HG02798 (cell line): ENCODE data around the gene CEP97.
"Not testable (repeated sequence)": the region's sequence is repeated elsewhere in the genome, so short reads cannot be mapped to it uniquely, and the experiment has no call there.

ENCODE experiments used
- ATAC-seq: cut with Tn5 transposase; IDR thresholded peaks from one replicate; pipeline ENCODE4 v1.9.1; 2021; ENCODE audit warnings: mild to moderate bottlenecking; ENCODE audit not compliant: unreplicated experiment, poor library complexity

The CEP97 gene

GRCh38 chr3:101758224-101758623 is 33.8 kb downstream of the CEP97 start:
- ATAC-seq = no peak

GRCh38 chr3:101762041-101762646 is 37.7 kb downstream of the CEP97 start:
- ATAC-seq = no peak

DNA sequence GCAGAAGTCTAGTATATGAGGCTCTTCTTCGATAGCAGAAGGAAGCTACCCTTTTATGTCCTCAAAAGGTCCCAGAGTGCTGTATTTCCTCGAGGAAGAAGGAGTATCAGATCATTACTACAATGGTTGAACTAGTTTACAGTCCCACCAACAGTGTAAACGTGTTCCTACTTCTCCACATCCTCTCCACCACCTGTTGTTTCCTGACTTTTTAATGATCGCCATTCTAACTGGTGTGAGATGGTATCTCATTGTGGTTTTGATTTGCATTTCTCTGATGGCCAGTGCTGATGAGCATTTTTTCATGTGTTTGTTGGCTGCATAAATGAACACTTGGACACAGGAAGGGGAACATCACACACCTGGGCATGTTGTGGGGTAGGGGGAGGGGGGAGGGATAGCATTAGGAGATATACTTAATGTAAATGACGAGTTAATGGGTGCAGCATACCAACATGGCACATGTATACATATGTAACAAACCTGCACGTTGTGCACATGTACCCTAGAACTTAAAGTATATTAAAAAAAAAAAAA is 53.4 kb downstream of the CEP97 start:
- not testable (repeated sequence) for ATAC-seq

DNA sequence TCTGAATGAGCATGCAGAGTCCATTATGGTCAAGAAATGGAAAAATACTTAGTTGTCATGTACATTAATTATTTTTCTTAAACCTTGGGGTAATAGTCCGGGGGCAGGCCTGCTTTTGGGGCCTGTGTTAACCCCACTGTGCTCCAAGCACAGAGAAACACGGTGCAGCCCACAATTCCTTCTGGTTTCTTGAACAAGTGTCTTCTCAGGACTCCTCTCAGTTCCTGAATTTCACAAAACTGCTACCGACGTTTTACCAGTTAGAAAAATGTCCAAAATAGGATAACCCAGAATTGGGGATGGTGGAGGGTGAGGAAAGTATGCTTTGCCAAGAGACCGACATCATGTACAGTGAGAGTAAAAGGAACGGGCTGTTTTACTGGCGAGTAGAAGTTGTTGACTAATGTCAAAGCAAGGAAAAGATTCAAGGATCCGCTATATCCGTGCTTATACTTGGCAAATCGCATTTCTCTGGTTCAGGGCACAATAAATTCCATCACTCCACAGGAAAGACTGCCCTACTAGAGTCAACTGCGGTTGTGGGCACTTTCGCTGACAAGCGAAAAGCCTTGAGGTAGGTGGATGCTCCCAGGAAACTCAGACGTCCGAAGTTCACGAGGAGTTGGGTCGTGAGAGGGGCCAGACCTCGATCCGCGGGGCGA is 54.1 kb downstream of the CEP97 start:
- ATAC-seq = no peak

- peak; percentile 97 for ATAC-seq
Measured at GRCh38 chr3:101779047-101779821, 54.8 kb downstream of the CEP97 start, which contains the start of gene NXPE3. TSS of gene NXPE3 (plus strand) at chr3:101779211. CDS start at chr3:101785597, 6,386 bp downstream.

DNA sequence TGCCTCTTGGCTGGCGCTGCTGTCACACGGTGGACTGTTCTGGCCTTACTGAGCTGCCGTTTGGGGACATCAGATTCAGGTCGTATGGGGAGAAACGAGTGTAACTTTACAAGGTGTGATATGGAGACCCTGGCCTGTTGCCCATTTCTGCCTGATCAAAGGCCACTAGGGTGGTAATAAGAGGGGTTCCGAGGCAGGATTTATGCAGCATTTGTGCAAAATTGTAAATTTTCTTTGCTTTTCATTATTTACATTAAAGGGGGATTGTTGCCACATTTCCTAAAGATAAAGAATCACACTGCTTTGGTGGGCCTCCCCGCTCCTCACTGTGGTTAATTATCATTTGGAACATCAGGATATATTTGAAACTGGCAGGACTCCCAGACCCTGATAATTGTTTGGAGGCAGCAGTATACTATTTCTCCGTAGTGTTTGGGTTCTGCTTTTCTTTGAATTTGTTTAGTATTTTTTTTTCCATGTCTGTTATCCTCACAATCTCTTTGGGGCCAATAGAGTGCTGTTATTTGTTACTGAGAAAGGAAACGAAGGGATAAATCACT is 55.5 kb downstream of the CEP97 start:
- ATAC-seq = no peak

- no peak for ATAC-seq
Measured at GRCh38 chr3:101780661-101781060, 56.2 kb downstream of the CEP97 start.

GRCh38 chr3:101781166-101781565 is 56.8 kb downstream of the CEP97 start:
- ATAC-seq = no peak

DNA sequence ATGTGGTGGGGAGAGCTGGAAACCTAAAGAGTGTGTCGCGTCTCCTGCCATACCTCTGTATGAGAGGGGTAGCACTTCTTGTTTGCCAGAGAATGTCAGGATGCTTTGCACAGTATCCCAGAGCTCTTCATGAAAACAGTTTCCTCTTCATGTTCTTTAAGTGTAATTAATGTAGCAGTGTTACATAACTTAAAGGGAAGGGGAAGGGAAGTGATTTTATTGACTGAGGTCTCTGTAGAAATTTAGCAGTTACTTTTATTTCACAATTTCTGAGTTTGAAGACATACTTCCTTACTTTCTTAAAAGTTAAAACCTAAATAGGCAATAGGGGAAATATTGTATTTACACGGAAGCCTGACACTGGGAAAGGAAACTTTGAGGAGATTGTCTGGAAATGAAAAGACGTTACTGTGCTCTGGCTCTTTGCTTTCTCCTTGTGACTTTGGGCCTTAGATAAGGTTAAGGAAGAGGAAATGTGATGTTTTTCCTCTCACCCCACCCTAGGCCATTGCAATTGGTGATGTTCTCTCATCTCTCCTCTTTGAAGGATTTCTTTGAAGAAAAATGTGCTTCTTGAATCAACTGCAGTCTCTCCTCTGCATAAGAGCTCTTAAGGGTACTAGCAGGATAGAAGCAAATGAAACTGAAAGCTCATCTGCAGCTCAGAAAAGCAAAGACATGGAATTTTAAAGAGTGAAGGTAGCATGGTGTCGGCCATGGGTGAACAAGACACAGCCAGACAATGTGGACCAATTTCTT is 60.6 kb downstream of the CEP97 start:
- ATAC-seq = no peak

GRCh38 chr3:101791778-101792177 is 67.4 kb downstream of the CEP97 start:
- ATAC-seq = peak; percentile 97

DNA sequence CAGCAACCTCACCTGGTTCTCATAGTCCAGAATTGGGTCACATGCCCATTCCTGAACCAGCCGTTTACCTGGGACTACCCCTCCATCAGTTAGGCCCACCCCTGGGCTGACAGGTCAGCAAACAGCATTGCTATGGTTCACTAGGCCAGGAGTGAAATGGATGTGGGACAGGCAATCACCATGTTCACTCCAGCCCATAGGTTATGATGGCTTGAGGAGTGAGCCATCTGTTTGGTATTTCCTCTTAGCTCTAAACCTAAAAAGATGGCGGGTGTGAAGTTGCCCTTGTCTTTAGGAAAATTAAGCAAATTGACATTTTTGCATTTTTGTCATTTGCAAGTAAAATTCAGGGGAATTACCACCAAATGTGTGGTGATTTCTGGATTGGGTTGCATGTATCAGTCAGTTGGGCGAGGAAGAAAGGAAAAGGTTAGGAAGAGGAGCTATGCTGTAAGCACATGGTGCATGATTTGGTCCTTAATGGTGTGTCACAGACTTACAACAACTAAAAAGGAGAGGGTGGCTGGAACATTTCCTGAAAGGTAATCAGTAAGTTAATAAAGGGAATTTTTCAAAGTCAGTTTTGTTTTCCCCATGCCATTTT is 71.8 kb downstream of the CEP97 start:
- ATAC-seq = no peak

DNA sequence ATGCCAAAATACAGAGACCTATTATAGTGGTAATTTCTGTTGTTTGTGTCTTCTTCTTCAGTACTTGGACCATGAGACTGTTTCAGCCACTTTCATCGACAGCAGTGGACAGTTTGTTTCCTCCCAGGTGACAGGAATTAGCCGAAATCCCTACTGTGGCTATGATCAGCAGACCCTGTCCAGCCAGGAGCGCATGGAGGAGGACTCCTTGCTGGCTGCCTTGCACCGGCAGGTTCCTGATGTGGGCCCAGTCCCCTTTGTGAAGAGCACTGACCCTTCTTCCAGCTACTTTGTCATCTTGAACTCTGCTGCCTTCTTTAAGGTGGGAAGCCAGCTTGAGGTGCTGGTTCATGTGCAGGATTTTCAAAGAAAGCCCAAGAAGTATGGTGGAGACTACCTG is 76.8 kb downstream of the CEP97 start:
- ATAC-seq = no peak

DNA sequence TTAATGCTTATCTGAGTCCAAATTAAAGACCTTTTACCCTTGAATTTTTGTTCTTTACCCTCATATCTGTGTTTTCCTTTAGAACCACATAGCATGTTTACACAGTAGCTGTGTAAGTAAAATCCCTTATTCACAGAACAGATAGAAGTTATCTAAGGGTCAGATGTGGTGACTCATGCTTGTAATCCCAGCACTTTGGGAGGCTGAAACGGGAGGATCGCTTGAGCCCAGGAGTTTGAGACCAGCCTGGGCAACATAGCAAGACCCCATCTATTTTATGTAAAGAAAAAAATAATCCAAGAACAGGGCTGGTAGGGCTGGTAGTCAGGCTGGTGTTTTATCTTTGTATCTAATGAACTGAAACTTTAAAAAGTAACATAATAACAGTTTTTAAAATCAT is 77.8 kb downstream of the CEP97 start:
- ATAC-seq = no peak

GRCh38 chr3:101803173-101803782 is 78.9 kb downstream of the CEP97 start:
- peak; percentile 98 for ATAC-seq

DNA sequence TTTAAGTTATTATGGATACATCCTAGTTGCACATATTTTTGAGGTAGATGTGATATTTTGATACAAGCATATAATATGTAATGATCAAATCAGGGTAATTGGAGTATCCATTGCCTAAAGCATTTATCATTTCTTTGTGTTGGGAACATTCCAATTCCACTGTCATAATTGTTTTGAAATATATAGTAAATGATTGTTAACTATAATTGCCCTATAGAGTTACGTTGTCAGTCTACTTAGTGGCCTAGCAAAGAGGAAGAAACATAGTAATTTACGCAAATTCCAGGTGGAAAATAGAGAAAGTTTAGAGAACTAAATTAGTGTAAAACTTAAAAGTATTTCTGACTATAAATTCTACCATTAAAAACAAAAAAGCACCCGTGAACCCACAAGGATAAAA is 79.5 kb downstream of the CEP97 start:
- ATAC-seq = no peak

GRCh38 chr3:101806491-101806890 is 82.1 kb downstream of the CEP97 start:
- ATAC-seq = no peak

DNA sequence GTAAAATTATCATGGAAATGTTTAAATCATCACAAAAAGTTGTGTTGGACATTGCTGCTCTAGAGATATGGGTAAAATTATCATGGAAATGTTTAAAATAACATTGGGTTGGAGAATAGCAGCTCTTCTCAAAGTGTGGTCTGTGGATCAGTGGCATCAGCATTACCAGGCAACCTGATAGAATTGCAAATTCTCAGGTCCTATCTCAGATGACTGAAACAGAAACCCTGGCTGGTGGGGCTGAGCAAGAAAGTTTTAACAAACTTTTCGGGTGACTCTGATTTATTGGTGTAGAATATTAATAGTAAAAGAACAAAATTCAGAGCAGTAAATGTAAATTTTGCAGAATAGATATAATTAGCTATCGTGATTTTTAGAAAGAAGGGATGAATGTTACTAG is 83.5 kb downstream of the CEP97 start:
- ATAC-seq = peak; percentile 71

GRCh38 chr3:101809178-101810021 is 85.0 kb downstream of the CEP97 start:
- ATAC-seq = no peak
